Stomach (tissue), 9 donors: ENCODE results near the gene SCLT1. TPM values are rescaled to one million over a fixed set of nuclear protein-coding genes. Genes with fewer than 3 reads are reported as not detected.

Experiments
- DNase-seq, 2 donors: peaks; one replicate each; pipeline versions ENCODE4 v3.0.0 to v3.0.0-alpha.2; 2013 to 2019
- H3K27ac ChIP-seq, 5 donors: fragments of 200-600 bp in 4 of 5; sonication (generic) in 4 of 5; one replicate each; pipeline ENCODE4 v1.5.1; 2013 to 2019; ENCODE audit warnings: mild to moderate bottlenecking in 1 of 5, moderate library complexity in 1 of 5
- H3K27me3 ChIP-seq, 3 donors: fragments of 200-600 bp; sonication (generic); one replicate each; pipeline ENCODE4 v1.5.1; 2017 to 2019; ENCODE audit warnings: mixed run types in 1 of 3
- H3K36me3 ChIP-seq, 4 donors: fragments of 200-600 bp; sonication (generic); 1 replicate in 3 of 4; 2 replicates in 1 of 4; pipeline ENCODE4 v1.5.1; 2016 to 2019
- H3K4me1 ChIP-seq, 4 donors: fragments of 200-600 bp; sonication (generic); one replicate each; pipeline ENCODE4 v1.5.1; 2016 to 2019
- H3K4me3 ChIP-seq, 4 donors: fragments of 200-600 bp; sonication (generic) in 3 of 4; one replicate each; pipeline ENCODE4 v1.5.1; 2016 to 2019; ENCODE audit warnings: mild to moderate bottlenecking in 1 of 4
- H3K9me3 ChIP-seq, 4 donors: fragments of 200-600 bp; sonication (generic); one replicate each; pipeline ENCODE4 v1.5.1; 2016 to 2019
- CTCF ChIP-seq, 7 experiments: fragments of 450-650 bp in 4 of 7; fragments of 200-600 bp in 3 of 7; sonication (generic) in 3 of 7; IDR thresholded peaks; one replicate each; pipeline ENCODE4 v1.5.1; 2016 to 2019; ENCODE audit warnings: antibody characterized with exemption in 7 of 7, control low read depth in 2 of 7, mild to moderate bottlenecking in 1 of 7
- EP300 ChIP-seq: sonication (generic); formaldehyde crosslinking; IDR thresholded peaks from one replicate; pipeline ENCODE4 v1.6.1; 2017; ENCODE audit warnings: antibody characterized with exemption
- POLR2A ChIP-seq, 4 donors: fragments of 450-650 bp; IDR thresholded peaks; one replicate each; pipeline ENCODE4 v1.6.1; 2016; ENCODE audit warnings: antibody characterized with exemption in 4 of 4, control low read depth in 2 of 4, mild to moderate bottlenecking in 1 of 4, moderate library complexity in 1 of 4
- POLR2AphosphoS5 ChIP-seq, 3 donors: sonication (generic); formaldehyde crosslinking; IDR thresholded peaks; one replicate each; pipeline ENCODE4 v1.6.1; 2016; ENCODE audit warnings: antibody characterized with exemption in 3 of 3
- WGBS, 5 donors: extraction: QIAGEN DNeasy Blood & Tissue Kit in 3 of 5; methylation state at CpG; one replicate each; pipeline versions ENCODE4 v1.1.5 to v1.1.7; 2013 to 2018; 5-methylcytosine and 5-hydroxymethylcytosine counted together
- intact Hi-C: fragments of 100-400 bp; cut with DNase I; formaldehyde crosslinking; loops from one replicate; pipeline ENCODE4 v1.15.1; 2023; ENCODE audit warnings: low total_unique reads
- polyA plus RNA-seq, 3 donors: library from polyadenylated mRNA; stranded (reverse); fragments of 200-250 nt; gene quantifications; one replicate each; pipeline ENCODE4 v1.2.3, GENCODE V29; 2013
- total RNA-seq, 5 donors: library from RNA; depleted of rRNA; stranded (reverse); fragments of >200 nt; gene quantifications; one replicate each; pipeline versions ENCODE4 v1.1.0 to v1.2.3, GENCODE V29; 2014 to 2016
- donor health status: healthy with polysubstance abuse.
- donor health status: Bipolar disorder and iron deficiency.
- donor health status: healthy.

Gene SCLT1
- total and polyA plus RNA-seq, 8 donors: 2.3 to 49.0 (median 12.9) TPM

GRCh38 chr4:128980816-128981326 is 112.5 kb downstream of the SCLT1 start:
- H3K4me3 ChIP-seq: no peak overlapping the region
- no peak for TF ChIP-seq EP300
- TF ChIP-seq CTCF (IDR thresholded peaks at IDR 0.05): no peak
- TF ChIP-seq POLR2A (IDR thresholded peaks at IDR 0.05): no peak
- TF ChIP-seq POLR2AphosphoS5 (IDR thresholded peaks at IDR 0.05): no peak
- peaks cover 0 to 10% (median 6%) of the 10 kb centered on the region in 4 donors for H3K36me3 ChIP-seq
- no peak overlapping the region for H3K27ac ChIP-seq
- intact Hi-C loops: no loop called here
- 46 to 92% (median 79%) methylated on average over 1 of the region's 1 CpG for WGBS, 5 donors
- DNase-seq: no peak
- H3K9me3 ChIP-seq: no peaks in the 10 kb centered on the region
- H3K4me1 ChIP-seq: no peaks in the 10 kb centered on the region
- no peaks in the 10 kb centered on the region for H3K27me3 ChIP-seq

GRCh38 chr4:128979934-128980333 is 113.4 kb downstream of the SCLT1 start:
- Histone ChIP-seq H3K9me3 (no peaks in the 10 kb centered on the region), H3K27me3 (no peaks in the 10 kb centered on the region), H3K4me1 (no peaks in the 10 kb centered on the region), H3K4me3 (no peak overlapping the region), H3K27ac (no peak overlapping the region), H3K36me3 (peaks cover 0 to 7% (median 2%) of the 10 kb centered on the region in 4 donors)
- TF ChIP-seq EP300: no peak
- no peak for TF ChIP-seq POLR2A (IDR thresholded peaks at IDR 0.05)
- TF ChIP-seq POLR2AphosphoS5 (IDR thresholded peaks at IDR 0.05): no peak
- no peak for TF ChIP-seq CTCF (IDR thresholded peaks at IDR 0.05)
- peak in 1 of 2 donors; percentile 15 for DNase-seq
- intact Hi-C loops: no loop called here

GRCh38 chr4:128978985-128979384 is 114.4 kb downstream of the SCLT1 start:
- DNase-seq: no peak
- intact Hi-C loops: no loop called here
- Histone ChIP-seq H3K36me3 (peaks cover 0 to 7% (median 2%) of the 10 kb centered on the region in 4 donors), H3K9me3 (no peaks in the 10 kb centered on the region), H3K27ac (no peak overlapping the region), H3K4me3 (no peak overlapping the region), H3K27me3 (no peaks in the 10 kb centered on the region), H3K4me1 (peaks cover 0 to 8% (median 0%) of the 10 kb centered on the region in 4 donors)
- TF ChIP-seq EP300 (no peak), POLR2AphosphoS5 (IDR thresholded peaks at IDR 0.05) (no peak), CTCF (IDR thresholded peaks at IDR 0.05) (no peak)
- 88 to 100% (median 100%) methylated on average over 1 of the region's 1 CpG for WGBS, 5 donors

- H3K4me3 ChIP-seq: no peak overlapping the region
- peak in 1 of 2 donors; percentile 50 for DNase-seq
- 63 to 83% (median 77%) methylated on average over 2 of the region's 2 CpGs for WGBS, 5 donors
- no peak for TF ChIP-seq CTCF (IDR thresholded peaks at IDR 0.05)
- H3K9me3 ChIP-seq: no peaks in the 10 kb centered on the region
- H3K27me3 ChIP-seq: no peaks in the 10 kb centered on the region
- peaks cover 0 to 13% (median 2%) of the 10 kb centered on the region in 4 donors for H3K36me3 ChIP-seq
- H3K27ac ChIP-seq: no peak overlapping the region
- intact Hi-C loops: no loop called here
- peaks cover 0 to 9% (median 0%) of the 10 kb centered on the region in 4 donors for H3K4me1 ChIP-seq
Observed at GRCh38 chr4:128974136-128974581, 119.2 kb downstream of the SCLT1 start.
